Measurements from ENCODE around the gene HAAO.

DNA sequence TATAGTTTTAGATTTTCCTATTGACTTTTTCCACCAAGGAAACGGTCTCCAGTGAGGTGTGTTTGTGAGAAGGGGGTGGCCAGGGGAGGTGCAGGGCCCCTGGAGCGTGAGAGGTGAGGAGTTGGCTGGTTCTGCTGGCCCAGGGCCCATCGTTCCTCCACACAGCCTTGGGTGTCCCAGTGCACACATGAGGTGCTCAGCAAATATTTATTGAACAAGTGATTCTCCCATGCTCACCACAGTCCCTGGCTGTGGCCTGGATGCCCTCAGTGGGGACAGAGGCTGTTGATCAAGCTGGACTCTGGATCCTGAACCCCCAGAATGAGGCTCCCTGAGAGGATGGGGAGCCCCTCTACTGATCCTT, 5.0 kb downstream of the HAAO start:
- TF ChIP-seq POLR2A (IDR thresholded peaks at IDR 0.05; ENCODE audit: low read depth, low read length) (no peak), POLR2AphosphoS5 (IDR thresholded peaks at IDR 0.05; ENCODE audit: low read depth, low read length) (no peak)

Data from GM12892 (cell line).